ENCODE results near the gene JADE1. TPM values are rescaled to one million over a fixed set of nuclear protein-coding genes. Genes with fewer than 3 reads are reported as not detected.
A peak's percentile ranks its signal among the peaks of the same experiment; 100 is the strongest.

JADE1 gene
- total RNA-seq, 2 experiments from 2014 or later, result 57.1 to 58.4 TPM

DNA sequence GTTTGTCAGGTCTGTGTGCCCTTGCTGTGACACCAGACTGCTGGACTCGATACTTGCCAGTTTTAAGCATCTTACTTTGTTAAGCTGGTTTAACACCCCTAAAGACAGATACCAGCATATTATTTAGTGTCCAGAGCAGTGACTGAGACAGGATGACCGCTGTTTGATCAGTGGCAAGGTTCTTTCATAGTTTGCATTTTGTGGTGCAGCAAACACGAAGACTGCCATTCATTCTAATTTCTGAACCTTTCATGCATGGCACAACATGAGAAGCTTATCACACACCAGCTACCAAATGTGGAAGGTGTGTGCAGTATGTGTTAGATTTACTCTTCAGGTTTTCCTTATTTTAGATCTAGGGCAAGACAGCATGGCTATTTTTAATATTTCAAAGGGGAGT lies 28.2 kb downstream of the JADE1 start:
- H3K4me3 Mint-ChIP-seq, result no peak overlapping the region
- Histone ChIP-seq H3K27ac (ENCODE audit: low read depth in 1 of 2, low read length in 2 of 2) (no peak overlapping the region), H3K27me3 (ENCODE audit: control insufficient read depth in 1 of 2, insufficient read depth in 2 of 2, low read length in 2 of 2) (no peaks in the 10 kb centered on the region), H3K9me3 (ENCODE audit: control insufficient read depth in 1 of 2, insufficient read depth in 1 of 2, low read length in 2 of 2) (no peaks in the 10 kb centered on the region), H3K36me3 (ENCODE audit: insufficient read depth, low read length) (peaks cover 43% of the 10 kb centered on the region), H3K4me3 (ENCODE audit: low read length) (no peak overlapping the region), H3K4me1 (ENCODE audit: insufficient read depth, low read length) (peaks cover 22% of the 10 kb centered on the region)
- ChIA-PET POLR2A (interaction anchor here (0.7 to 1.7 kb wide), 2 partner anchors 9 to 25 kb away, joined by 4 read pairs; no protein-coding TSS in a partner anchor), CTCF (no interaction called here)
- DNase-seq (no peak), ATAC-seq (ENCODE audit: poor library complexity) (no peak)
- no peaks in the 10 kb centered on the region for H3K9me3 Mint-ChIP-seq
- TF ChIP-seq, protein P1, sequence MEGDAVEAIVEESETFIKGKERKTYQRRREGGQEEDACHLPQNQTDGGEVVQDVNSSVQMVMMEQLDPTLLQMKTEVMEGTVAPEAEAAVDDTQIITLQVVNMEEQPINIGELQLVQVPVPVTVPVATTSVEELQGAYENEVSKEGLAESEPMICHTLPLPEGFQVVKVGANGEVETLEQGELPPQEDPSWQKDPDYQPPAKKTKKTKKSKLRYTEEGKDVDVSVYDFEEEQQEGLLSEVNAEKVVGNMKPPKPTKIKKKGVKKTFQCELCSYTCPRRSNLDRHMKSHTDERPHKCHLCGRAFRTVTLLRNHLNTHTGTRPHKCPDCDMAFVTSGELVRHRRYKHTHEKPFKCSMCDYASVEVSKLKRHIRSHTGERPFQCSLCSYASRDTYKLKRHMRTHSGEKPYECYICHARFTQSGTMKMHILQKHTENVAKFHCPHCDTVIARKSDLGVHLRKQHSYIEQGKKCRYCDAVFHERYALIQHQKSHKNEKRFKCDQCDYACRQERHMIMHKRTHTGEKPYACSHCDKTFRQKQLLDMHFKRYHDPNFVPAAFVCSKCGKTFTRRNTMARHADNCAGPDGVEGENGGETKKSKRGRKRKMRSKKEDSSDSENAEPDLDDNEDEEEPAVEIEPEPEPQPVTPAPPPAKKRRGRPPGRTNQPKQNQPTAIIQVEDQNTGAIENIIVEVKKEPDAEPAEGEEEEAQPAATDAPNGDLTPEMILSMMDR (IDR thresholded peaks at IDR 0.05), result no peak
- intact Hi-C loops (cut with DNase I, micrococcal nuclease), result no loop called here
- H3K27ac Mint-ChIP-seq, result peak overlapping the region; percentile 4
- peaks cover 68% of the 10 kb centered on the region for H3K36me3 Mint-ChIP-seq (ENCODE audit: low read depth)
- no peaks in the 10 kb centered on the region for H3K27me3 Mint-ChIP-seq
- peaks cover 77% of the 10 kb centered on the region for H3K4me1 Mint-ChIP-seq (ENCODE audit: low read depth)

DNA sequence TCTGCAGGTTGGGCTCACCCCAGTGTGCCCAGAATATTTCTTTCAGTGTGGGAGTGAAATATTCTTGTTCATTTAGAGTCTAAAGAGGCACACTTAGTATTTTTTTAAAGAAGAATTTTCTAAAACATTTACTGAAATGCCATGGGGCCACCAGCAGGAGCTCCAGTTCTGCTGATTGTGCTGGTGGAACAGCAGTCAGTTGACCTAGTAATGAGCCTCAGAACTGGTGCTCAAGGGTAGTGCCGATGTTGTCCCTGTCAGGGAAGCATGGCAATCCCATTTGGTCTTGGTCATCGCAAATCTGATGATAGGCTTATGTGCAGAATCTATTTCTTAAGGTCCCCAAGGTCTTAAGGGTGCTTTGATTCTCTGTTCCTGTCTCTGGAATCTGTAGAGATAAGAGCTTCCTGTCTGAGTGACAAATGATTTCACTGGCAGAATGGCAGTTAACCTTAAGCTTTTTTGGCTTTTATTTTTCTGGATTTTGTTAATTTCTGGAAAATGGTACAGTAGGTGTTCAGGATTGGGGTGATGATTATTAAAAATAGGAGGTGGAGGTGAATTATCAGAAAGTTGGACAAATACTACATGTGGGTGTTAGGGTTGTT lies 31.3 kb downstream of the JADE1 start:
- no peak overlapping the region for H3K27ac ChIP-seq (ENCODE audit: low read depth in 1 of 2, low read length in 2 of 2)
- POLR2A ChIA-PET, result interaction anchor here (0.6 to 1.8 kb wide), 3 partner anchors 23 to 31 kb away, joined by 3 to 5 read pairs (median 3); partner anchors contain the start of gene JADE1
- H3K36me3 ChIP-seq (ENCODE audit: insufficient read depth, low read length), result peaks cover 53% of the 10 kb centered on the region
- peaks cover 59% of the 10 kb centered on the region for H3K4me1 Mint-ChIP-seq (ENCODE audit: low read depth)
- no peak overlapping the region for H3K4me3 Mint-ChIP-seq
- intact Hi-C loops (cut with DNase I, micrococcal nuclease), result no loop called here
- H3K4me1 ChIP-seq (ENCODE audit: insufficient read depth, low read length), result peaks cover 12% of the 10 kb centered on the region
- ATAC-seq (ENCODE audit: poor library complexity), result peak; percentile 51
- no peaks in the 10 kb centered on the region for H3K27me3 ChIP-seq (ENCODE audit: control insufficient read depth in 1 of 2, insufficient read depth in 2 of 2, low read length in 2 of 2)
- CTCF ChIA-PET, result interaction anchor here (1.0 to 1.2 kb wide), 3 partner anchors 13 to 26 kb away, joined by 3 read pairs; no protein-coding TSS in a partner anchor
- H3K36me3 Mint-ChIP-seq (ENCODE audit: low read depth), result peaks cover 77% of the 10 kb centered on the region
- TF ChIP-seq, protein P1 (IDR thresholded peaks at IDR 0.05), result no peak
- H3K27ac Mint-ChIP-seq, result peak overlapping the region; percentile 64
- no peaks in the 10 kb centered on the region for H3K9me3 Mint-ChIP-seq
- no peak overlapping the region for H3K4me3 ChIP-seq (ENCODE audit: low read length)
- H3K9me3 ChIP-seq (ENCODE audit: control insufficient read depth in 1 of 2, insufficient read depth in 1 of 2, low read length in 2 of 2), result no peaks in the 10 kb centered on the region
- H3K27me3 Mint-ChIP-seq, result no peaks in the 10 kb centered on the region
- peak in 2 of 14 experiments; percentile 13 to 20 for DNase-seq

DNA sequence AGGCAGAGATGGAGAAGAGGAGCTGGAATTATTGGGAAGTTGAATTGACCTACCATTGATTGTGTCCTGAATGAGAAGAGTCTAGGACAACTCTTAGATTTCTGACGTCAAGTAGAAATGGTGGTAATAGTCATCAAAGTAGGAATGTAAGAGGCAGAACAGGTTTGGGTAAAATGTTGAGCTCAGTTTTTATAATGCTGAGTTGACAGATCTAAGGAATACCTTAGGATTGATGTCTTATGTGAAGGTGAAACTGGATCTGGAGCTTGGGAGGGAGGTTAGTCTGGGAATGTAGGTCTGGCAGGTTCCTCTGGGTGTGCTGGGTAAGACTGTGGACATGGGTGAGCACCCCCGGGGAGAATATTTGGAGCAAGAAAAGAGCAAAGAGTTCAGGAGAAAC lies 31.9 kb downstream of the JADE1 start:
- Histone ChIP-seq H3K4me1 (ENCODE audit: insufficient read depth, low read length) (peaks cover 11% of the 10 kb centered on the region), H3K27me3 (ENCODE audit: control insufficient read depth in 1 of 2, insufficient read depth in 2 of 2, low read length in 2 of 2) (no peaks in the 10 kb centered on the region), H3K36me3 (ENCODE audit: insufficient read depth, low read length) (peaks cover 55% of the 10 kb centered on the region), H3K27ac (ENCODE audit: low read depth in 1 of 2, low read length in 2 of 2) (no peak overlapping the region), H3K9me3 (ENCODE audit: control insufficient read depth in 1 of 2, insufficient read depth in 1 of 2, low read length in 2 of 2) (no peaks in the 10 kb centered on the region), H3K4me3 (ENCODE audit: low read length) (no peak overlapping the region)
- Mint-ChIP-seq H3K4me3 (no peak overlapping the region), H3K27me3 (no peaks in the 10 kb centered on the region), H3K4me1 (ENCODE audit: low read depth) (peaks cover 53% of the 10 kb centered on the region), H3K36me3 (ENCODE audit: low read depth) (peaks cover 77% of the 10 kb centered on the region), H3K27ac (peak overlapping the region; percentile 64), H3K9me3 (no peaks in the 10 kb centered on the region)
- intact Hi-C loops (cut with DNase I, micrococcal nuclease), result no loop called here
- POLR2A ChIA-PET, result interaction anchor here (0.6 to 1.8 kb wide), 2 partner anchors 29 to 32 kb away, joined by 3 to 5 read pairs; partner anchors contain the start of gene JADE1
- CTCF ChIA-PET, result interaction anchor here (1.1 to 1.2 kb wide), 2 partner anchors 13 to 14 kb away, joined by 3 read pairs; no protein-coding TSS in a partner anchor
- ATAC-seq (ENCODE audit: poor library complexity) (no peak), DNase-seq (no peak)
- TF ChIP-seq, protein P1 (IDR thresholded peaks at IDR 0.05), result no peak
